Fibroblast of the aortic adventitia (primary cell): ENCODE data around the gene SCYGR1. TPM values are rescaled to one million over a fixed set of nuclear protein-coding genes. Genes with fewer than 3 reads are reported as not detected.
A peak's percentile ranks its signal among the peaks of the same experiment; 100 is the strongest.

Experiments
- DNase-seq: peaks from one replicate; pipeline ENCODE4 v3.0.0-alpha.2; 2010; ENCODE audit warnings: low read depth
- H3K4me3 ChIP-seq: 2 replicates; pipeline ENCODE4 v1.5.1; 2011; ENCODE audit warnings: low read depth, mild to moderate bottlenecking, control low read depth, low read length, moderate library complexity
- total RNA-seq: library from RNA; depleted of rRNA; stranded (reverse); fragments of >200 nt; gene quantifications from 2 replicates; pipeline ENCODE4 v1.2.3, GENCODE V29; 2012; ENCODE audit warnings: low replicate concordance
- TF ChIP-seq, protein P1 (sequence below): IDR thresholded peaks from 2 replicates; pipeline ENCODE4 v1.5.1; 2011; ENCODE audit warnings: mild to moderate bottlenecking, low read length, control low read depth, inconsistent platforms; ENCODE audit not compliant: insufficient read depth

Gene SCYGR1
- total RNA-seq, 1 donor = not detected

DNA sequence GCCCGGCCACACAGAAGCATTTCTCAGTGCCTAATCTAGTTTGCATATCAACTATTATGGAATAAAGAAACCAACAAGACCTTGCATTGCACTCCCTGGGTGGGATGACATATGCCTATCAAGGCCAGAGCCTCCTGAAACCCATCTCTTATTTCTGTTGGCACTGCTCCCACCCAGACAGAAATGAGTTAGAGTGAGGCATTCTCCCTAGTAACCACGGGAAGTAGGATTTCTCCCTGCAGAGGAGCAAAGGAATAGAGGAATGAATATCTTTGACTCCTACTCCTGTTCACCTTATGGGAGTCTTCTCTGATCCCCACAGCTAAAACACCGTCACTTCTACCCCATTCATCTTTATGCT lies 24.2 kb upstream of the SCYGR1 start:
- no peak overlapping the region for H3K4me3 ChIP-seq
- TF ChIP-seq, protein P1, sequence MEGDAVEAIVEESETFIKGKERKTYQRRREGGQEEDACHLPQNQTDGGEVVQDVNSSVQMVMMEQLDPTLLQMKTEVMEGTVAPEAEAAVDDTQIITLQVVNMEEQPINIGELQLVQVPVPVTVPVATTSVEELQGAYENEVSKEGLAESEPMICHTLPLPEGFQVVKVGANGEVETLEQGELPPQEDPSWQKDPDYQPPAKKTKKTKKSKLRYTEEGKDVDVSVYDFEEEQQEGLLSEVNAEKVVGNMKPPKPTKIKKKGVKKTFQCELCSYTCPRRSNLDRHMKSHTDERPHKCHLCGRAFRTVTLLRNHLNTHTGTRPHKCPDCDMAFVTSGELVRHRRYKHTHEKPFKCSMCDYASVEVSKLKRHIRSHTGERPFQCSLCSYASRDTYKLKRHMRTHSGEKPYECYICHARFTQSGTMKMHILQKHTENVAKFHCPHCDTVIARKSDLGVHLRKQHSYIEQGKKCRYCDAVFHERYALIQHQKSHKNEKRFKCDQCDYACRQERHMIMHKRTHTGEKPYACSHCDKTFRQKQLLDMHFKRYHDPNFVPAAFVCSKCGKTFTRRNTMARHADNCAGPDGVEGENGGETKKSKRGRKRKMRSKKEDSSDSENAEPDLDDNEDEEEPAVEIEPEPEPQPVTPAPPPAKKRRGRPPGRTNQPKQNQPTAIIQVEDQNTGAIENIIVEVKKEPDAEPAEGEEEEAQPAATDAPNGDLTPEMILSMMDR = no peak
- no peak for DNase-seq

DNA sequence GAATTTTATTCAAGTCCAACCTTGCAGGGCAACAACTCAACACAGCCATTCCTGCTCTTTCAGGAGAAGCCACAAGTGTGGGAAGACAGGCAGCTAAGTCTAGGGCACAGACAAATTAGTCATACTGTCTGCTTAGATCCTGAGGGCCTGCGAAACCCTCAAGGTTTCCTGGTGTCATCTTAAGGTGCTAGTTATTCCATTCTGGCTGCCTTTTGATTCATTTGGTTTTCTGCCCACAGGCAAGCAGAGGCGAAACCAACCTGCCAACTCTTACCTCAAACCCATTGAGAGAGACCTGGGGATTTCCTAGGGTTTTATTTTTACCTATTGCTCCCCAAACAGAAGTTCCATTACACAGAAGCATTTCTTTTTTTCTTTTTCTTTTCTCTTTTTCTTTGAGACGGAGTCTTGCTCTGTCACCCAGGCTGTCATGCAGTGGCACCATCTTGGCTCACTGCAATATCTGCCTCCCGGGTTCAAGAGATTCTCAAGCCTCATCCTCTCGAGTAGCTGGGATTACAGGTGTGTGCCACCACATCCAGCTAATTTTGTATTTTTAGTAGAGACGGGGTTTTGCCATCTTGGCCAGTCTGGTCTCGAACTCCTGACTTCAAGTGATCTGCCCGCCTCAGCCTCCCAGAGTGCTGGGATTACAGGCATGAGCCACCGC lies 23.7 kb upstream of the SCYGR1 start:
- H3K4me3 ChIP-seq = no peak overlapping the region
- DNase-seq = no peak
- TF ChIP-seq, protein P1 = no peak

DNA sequence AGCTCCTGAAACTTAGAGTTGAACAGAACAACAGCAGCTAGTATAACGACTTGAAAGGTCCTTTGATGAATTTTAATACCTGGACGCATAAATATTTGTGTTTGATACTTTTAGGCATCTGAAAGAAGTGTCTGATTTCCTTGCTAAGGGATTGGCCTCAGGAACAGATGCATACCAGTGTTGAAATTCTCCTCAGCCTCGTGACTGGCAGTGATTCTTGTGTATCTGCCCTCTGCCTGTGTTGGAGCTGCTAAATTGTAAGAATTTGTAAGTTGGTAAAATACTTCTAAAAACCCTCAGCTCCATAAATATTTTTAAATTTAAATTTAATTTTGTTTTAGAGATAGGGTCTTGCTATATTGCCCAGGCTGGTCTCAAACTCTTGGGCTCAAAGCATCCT lies 22.4 kb upstream of the SCYGR1 start:
- no peak for DNase-seq
- TF ChIP-seq, protein P1 = no peak
- H3K4me3 ChIP-seq = no peak overlapping the region

DNA sequence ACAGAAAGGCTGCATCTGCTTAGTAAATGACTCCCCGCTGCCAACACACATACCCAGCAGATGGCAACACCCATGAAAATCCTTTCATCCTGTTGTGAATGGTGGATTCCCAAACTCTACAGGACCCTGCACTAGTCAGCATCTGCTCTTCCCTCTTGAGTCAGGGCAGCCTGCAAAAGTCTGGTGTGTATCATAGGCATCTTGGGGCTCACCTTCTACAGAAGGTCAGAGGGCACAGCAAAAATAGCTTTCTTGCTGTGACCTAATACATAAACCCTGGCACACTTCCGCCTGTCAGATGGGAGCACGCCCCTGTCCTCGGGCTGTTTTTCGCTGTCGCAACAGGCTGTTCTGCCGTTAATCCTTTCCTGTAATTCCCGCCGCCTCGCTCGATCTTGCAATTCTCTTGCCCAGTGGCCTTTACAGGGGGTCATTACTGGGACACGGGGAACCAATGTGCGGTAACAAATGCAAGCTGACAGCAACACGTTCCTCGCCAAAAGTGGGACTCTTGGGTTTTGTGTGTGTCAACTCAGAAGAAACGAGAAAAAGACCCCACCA lies 19.9 kb upstream of the SCYGR1 start:
- TF ChIP-seq, protein P1 = no peak
- no peak for DNase-seq
- H3K4me3 ChIP-seq = no peak overlapping the region

DNA sequence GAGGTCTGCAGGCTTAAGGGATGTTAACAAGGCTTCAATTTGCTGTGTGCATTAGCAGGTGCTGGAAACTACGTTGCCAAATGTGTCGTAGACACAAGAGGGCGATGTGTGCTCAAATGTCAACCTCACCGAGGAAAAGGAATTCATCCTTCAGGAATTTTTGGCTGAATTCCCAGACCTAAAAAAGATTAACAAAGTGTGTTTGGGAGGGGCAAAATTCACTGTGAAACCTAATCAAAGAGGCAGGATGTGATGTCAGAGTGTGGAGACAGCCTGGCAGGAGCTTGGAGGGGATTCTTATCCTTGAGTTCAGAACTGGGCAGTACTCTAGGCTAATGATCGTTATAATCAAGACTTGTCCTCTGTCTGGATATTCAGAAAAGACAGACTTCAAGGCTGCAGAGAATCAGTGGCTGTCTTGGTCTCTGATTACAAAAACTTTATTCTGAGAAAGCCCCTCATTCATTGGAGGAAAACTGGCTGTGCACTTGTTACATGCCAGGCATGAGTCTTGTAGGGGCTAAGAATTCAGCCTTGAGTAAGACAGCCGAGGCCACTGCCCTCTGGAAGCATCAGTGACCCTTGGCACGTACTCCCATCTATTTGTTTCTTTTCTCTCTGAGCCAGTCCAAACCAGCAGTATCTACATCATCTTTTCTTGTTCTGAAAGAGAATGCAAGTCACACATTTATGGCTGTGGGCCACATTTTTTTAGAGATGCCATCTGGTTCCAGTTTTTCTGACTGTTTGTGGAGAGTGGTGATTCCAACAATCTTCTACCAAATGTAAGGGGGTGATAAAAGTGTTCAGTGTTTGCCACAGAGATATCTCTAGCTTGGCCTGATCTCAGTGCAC lies 18.7 kb upstream of the SCYGR1 start:
- TF ChIP-seq, protein P1 = peak; percentile 64
- no peak overlapping the region for H3K4me3 ChIP-seq

DNA sequence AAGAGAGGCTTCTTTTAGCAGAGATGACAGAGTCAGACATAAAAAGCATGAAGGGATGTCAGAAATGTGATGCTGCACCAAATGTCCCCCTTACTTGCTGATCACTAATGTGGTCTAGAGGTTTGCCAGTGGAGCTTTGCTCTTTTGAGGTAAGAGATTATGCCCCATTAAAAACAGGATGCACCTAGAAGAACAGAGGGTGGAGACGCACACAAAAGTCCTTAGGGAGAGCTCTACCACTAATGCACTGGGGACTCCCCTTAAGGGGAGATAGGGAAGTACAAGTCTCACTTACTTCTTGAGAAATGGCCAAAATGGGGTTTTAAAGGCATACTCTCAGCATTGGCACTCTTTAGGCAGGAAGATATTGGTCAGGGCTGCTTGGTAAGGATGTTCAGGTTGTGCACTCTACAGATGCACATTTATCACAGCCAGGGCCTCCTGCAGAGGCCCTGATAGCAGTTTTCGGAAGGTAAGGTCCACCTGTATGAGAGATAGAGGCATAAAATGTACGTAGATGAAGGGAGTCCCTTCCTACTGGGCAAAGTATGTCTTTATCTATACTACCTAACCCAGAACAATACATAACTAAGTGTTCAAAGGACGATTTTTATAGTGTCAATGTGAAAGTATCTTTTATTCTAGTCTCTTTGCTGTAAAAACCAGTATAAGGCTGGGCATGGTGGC lies 17.0 kb upstream of the SCYGR1 start:
- H3K4me3 ChIP-seq = no peak overlapping the region
- TF ChIP-seq, protein P1 = no peak
- no peak for DNase-seq

More for the DNA sequence above, 18.7 kb upstream of the SCYGR1 start:
- DNase-seq = peak; percentile 100
